Activated T-cell treated with anti-CD3 and anti-CD28 coated beads for 4 hours (primary cell): ENCODE results near the gene SNX15.
"Not testable (repeated sequence)": the region's sequence is repeated elsewhere in the genome, so short reads cannot be mapped to it uniquely, and the experiment has no call there.

Experiments used
- DNase-seq: peaks from one replicate; pipeline ENCODE4 v3.0.0-alpha.2; 2020

Gene SNX15

DNA sequence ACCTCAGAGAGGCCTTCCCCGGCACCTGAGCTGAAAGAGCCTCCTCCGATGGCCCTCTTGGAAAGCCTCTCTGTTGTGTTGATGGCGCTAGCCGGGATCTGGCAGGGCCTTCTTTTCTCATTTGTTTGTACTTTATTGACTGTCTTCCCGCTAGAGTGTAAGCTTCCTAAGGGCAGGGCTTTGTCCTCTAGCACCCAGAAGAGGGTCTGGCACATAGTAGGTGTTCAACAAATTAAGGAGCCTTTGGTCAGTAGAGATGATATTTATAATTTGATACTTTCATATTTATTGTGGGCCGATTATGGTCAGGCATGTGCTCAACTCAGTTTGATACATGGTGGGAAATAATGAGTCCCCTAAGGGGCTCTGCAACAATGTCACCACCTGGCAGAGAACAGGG, 9.3 kb upstream of the SNX15 start:
- no peak for DNase-seq

DNA sequence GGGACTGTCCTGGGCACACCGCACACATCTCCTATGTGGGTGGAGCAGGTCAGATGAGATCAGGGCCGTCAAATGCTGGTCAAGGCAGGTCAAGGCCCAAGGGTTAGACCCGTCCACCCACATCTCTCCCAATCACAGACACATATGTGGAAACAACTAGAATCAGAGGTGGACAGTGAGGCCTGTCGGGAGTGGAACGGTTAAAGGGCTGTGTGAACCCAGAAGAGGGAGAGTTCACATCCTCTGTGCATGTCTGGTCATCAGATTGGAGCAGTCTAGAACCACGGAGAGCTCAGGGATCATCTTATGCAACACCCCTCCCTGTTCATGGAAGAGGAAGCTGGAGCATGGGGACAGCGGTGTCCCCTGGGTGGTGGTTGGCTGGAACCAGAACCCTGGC, 7.4 kb upstream of the SNX15 start:
- no peak for DNase-seq

GRCh38 chr11:65021003-65021402, 6.2 kb upstream of the SNX15 start:
- no peak for DNase-seq

DNA sequence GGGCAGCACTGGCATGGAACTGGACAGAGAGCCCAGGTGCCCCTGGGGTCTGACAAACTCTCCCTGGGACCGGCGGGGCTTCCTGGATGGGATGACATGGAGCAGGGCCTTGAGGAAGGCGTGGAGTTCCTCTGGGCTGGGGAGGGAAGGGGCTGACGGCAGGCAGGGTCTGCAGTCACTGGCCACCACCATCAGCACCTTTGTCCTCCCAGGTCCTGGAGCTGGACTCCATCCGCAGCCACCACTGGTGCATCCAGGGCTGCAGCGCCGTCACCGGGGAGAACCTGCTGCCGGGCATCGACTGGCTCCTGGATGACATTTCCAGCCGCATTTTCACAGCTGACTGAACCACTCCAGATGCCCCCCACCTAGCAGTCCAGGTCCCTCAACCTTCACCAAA, 5.7 kb upstream of the SNX15 start:
- DNase-seq = no peak

DNA sequence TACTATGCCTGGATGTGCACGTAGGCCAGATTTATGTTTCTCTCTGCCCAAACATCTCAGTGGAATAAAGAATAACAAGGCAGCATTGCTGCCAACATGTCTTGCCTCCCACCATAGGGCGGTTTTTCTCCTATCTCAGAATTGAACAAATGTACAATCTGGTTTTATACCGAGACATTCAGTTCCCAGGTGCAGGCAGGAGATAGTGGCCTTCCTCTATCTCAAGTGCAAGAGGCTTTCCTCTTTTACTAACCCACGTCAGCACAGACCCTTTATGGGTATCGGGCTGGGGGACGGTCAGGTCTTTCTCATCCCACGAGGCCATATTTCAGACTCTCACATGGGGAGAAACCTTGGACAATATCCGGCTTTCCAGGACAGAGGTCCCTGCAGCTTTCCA, 3.7 kb upstream of the SNX15 start:
- not testable (repeated sequence) for DNase-seq

DNA sequence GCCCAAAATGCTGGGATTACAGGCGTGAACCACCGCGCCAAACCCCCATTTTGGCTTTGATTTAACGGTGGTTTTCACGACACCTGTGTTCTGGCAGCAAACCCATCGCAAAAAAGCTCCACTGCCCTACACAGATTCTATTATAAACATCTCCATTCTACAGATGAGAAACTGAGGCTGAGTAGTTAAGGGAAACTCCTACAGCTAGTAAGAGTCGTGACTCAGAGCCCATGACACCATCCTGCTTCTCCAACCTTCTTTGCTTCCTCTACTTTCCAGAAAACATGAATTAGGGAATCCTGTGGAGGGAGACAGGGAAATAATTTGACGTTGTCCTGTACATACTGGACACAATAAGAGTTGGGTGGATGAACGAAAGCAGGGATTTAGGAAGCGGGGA, 429 bp upstream of the SNX15 start:
- no peak for DNase-seq

DNA sequence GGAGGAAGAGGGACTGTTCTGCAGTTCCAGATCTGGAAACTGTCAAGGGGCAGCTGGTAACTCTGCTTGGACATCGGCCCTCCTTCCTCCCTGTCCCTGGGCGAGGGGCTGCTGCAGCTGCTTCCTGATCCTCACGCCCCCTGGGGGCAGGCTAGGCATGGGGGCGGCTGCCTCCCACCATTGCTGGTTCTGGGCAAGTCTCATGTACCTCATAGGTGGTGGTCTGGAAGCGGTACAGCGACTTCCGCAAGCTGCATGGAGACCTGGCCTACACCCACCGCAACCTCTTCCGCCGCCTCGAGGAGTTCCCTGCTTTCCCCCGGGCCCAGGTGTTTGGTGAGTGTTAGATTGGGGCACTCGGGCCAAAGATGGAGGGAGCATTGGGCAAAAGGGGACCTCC, 5.0 kb downstream of the SNX15 start:
- no peak for DNase-seq

DNA sequence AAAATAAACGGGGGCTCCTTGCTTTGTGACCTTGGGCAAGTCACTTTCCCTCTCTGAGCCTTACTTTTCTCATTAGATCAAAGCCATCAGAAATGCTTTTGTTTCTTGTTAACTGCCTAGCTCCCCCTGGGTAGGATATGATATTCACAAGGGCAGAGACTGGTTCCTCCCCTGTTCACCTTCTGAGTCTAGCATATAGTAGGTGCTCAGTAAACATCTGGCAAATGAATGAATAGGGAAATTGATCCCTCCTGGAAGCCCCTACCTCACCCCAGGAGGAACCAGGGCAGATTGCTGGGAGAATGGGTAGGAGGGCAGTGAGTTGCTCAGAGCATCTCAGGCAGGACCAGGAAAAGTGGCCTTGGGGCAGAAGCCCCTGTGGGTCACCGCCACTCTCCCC, 7.2 kb downstream of the SNX15 start:
- no peak for DNase-seq

DNA sequence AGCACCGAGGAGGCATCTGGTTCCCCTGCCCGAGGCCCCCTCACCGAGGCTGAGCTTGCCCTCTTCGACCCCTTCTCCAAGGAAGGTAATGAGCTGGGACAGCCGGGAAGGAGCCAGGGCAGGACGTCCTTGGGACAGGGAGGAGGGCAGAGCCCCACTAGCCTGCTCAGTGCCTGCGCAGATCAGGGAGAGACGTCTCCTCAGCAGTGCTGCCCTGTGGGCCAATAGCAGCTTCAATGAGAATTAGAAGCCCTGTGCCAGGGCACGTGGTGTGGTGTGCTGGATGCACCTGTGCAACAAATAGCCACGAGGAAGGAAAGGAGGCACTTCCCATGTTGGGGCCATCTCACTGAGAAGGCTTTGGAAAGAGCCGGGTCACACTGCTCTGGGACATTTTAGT, 8.3 kb downstream of the SNX15 start:
- no peak for DNase-seq

DNA sequence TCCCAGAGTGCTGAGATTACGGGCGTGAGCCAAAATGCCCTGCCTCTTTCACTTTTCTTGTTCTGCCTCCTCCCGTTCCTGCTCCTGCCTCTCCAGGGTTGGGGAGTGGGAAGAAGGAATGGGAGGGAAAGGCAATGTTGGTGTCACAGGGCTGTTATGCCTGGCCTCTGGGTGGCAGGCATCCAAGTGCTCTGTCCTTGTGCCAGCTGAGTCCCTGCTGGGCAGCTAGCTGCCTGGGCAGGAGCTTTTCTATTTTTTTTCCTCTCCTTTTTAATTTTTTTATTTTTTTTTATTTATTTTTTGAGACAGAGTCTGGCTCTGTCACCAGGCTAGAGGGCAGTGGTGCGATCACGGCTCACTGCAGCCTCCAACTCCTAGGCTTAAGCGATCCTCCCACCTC, 9.7 kb downstream of the SNX15 start:
- no peak for DNase-seq

GRCh38 chr11:65040520-65040846, 13.2 kb downstream of the SNX15 start:
- DNase-seq = no peak

DNA sequence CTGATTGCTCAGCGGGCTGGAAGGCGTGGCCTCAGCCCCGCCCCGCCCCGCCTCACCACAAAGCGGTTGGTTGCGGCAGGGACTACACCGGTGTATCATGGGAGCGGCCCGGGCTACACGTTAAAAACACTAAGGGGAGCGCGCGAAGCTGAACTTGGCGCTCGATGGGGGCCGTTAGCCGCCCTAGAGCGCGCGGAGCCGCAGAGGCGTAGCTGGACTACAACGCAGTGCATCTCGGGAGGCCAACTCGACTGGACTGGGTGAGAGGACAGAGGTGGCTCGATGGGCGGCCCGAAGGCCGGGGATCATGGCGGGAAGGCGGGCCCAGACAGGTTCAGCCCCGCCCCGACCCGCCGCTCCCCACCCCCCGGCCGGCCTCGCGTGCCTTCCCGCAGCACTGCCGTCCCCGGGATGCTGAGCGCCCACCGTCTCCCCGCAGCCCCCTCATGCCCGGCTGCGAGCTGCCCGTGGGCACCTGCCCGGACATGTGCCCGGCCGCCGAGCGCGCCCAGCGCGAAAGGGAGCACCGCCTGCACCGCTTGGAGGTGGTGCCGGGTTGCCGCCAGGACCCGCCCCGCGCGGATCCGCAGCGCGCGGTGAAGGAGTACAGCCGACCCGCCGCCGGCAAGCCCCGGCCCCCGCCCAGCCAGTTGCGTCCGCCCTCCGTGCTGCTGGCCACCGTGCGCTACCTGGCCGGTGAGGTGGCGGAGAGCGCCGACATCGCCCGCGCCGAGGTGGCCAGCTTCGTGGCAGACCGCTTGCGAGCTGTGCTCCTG, 13.8 kb downstream of the SNX15 start, which contains the start of gene SAC3D1:
Gene SAC3D1, plus strand, starts transcription at position 364 of the 776 bp plus-strand sequence. Its CDS starts 83 bp downstream, at position 447.
- DNase-seq = peak; percentile 67

DNA sequence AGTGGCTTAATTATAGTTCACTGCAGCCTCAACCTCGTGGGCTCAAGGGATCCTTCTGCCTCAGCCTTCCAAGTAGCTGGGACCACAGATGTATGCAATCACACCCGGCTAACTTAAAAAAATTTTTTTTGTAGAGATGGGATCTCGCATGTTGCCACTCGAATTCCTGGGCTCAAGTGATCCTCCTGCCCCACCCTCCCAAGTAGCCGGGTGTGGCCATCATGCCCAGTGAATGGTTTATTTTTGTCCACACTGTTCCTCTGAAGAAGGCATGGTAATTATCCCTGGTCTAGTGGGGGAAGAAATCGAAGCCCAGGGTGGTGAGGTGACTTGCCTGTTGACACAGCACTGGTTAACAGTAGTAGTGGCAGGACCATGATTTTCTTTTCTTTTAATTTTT, 15.7 kb downstream of the SNX15 start:
- DNase-seq = no peak

DNA sequence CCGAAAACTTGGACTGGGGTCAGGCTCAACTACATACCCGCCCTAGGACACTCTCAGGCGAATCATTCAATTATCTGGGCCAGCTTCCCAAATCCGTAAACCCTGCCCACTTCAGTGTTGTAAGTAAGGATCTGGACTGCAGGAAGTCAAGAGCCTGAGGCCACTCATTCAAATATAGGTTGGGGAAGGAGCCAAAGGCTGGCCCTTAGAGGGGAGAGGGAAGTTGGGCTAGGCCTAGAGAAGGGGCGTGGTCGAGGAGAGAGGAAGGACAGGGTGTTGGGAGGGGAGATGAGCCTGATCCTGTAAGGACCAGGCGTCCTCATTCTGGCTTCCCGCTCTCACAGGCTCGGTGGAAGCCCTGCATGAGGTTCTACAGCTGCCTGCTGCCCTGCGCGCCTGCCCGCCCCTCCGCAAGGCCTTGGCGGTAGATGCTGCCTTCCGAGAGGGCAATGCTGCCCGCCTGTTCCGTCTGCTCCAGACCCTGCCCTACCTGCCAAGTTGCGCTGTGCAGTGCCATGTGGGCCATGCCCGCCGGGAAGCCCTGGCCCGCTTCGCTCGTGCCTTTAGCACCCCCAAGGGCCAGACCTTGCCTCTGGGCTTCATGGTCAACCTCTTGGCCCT, 16.8 kb downstream of the SNX15 start:
- no peak for DNase-seq

- DNase-seq = no peak
Observed at GRCh38 chr11:65045061-65045460, 17.8 kb downstream of the SNX15 start.

- DNase-seq = no peak
Observed at GRCh38 chr11:65045728-65046127, 18.5 kb downstream of the SNX15 start.

DNA sequence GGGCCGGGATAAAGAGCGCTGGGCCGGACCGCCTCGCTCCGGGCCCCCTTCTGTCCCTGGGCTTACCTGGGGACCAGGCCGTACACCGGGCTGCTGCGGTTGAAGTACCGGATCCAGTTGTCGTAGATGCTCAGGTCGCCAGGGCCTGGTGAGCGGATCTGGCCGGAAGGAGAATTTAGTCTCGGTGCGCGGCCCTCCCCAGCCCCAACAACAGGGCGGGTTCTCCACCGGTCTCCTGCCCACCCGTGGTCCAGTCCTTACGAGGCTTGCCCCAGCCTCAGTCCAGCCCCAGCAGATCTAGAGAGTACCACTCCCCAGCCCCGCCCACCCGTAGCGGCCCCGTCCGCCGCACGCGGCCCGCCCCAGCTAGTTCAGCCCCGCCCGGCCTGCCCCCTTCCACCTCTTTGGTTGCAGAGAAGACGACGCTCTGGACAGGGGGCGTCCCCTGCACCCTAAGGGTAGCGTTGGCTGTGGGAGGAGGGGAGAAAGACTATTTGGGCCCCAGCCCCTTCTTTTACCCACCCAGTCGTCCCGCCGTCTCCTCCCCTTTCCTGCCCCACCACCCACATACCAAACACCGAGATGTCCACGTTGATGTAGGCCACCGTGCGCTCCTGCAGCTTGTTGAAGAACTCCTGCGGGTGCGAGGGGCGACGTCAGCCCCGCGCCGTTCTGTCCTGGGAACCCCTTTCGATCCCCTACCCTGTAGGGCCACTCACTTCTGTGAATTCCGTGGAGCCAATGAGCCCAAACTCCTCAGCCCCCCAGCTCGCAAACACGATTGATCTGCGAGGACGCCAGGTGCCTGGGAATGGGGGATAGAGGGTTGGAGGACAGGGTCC, 20.6 kb downstream of the SNX15 start:
- DNase-seq = no peak

- no peak for DNase-seq
Observed at GRCh38 chr11:65051398-65051858, 24.2 kb downstream of the SNX15 start.

- peak; percentile 18 for DNase-seq
Observed at GRCh38 chr11:65053827-65054508, 26.7 kb downstream of the SNX15 start.

DNA sequence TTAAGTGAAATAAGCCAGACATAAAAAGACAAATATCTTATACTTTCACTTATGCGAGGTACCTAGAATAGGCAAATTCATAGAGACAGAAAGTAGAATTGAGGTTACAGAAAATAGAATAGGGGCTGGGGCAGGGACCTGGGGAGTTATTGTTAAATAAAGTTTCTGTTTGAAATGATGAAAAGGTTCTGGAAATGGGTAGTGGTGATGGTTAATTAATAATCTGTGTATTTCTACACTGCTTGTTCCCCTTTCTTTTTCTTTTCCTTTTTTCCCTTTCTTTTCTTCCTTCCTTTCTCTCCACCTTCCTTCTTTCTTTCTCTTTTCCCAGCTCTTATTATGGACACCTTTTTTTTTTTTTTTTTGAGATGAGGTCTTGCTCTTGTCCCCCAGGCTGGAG, 28.3 kb downstream of the SNX15 start:
- no peak for DNase-seq

DNA sequence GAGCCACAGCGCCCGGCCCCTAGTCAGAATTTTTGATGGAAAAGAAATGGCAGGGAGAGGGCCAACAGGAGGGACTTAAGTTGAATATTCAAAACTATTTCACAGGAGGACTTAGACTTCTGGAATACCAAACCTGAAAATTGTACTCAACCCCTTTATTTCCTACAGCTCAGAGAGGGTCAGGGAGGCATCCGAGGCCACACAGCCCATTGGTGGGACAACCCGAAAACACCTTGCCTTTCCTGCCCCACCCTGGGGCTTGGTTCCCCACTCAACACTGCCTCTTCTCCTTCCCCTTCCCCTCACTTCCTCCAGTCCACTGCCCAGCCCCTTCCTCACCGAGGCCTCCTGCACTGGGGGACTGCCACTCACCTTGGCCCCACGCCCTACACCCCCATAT, 29.8 kb downstream of the SNX15 start:
- no peak for DNase-seq

DNA sequence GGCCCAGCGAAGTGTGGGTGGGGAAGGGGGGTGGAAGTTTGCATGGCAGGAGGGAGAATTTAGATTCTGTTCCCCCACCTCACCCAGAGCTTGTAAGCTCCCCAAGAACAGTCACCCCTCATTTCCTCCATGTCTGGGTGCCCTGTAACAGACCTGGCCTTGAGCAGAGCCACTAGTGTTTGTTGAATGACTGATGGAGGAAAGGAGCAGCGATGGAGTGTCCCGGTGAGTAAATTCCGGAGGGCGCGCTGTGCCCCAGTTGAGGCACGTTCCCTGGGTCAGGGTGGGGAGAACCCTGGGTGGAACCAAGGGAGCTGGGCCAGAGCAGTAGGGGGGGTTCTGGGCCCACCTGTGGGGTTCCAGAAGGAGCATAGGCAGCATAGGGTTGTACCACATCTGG, 30.3 kb downstream of the SNX15 start:
- DNase-seq = no peak

DNA sequence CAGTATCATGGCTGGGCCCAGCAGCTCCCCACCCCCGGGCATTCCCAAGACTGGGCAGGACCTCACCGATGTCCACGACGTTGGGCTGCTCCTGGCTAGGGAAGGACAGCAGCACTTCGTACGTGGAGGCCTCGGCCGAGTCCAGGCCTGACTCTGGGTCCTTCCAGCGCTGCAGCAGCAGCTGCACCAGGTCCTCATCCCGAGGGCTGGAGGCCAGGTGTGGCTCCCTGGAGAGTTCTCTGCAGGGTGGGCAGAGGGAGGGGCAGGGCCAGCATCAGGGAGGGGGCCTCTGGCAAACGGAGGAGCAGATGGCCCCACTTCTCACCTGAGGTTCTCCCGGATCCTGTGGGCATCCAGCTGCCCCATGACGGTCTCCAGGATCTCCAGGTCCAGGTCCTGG, 30.8 kb downstream of the SNX15 start:
- DNase-seq = no peak
